HG02943 (cell line): ENCODE results near the gene HOXA7.

Experiments used
- ATAC-seq: cut with Tn5 transposase; IDR thresholded peaks from one replicate; pipeline ENCODE4 v1.9.1; 2021; ENCODE audit warnings: mild to moderate bottlenecking, low read depth, moderate library complexity; ENCODE audit not compliant: unreplicated experiment

Gene HOXA7

GRCh38 chr7:27194002-27194352, 37.5 kb upstream of the HOXA7 start:
- no peak for ATAC-seq

GRCh38 chr7:27193335-27194001, 37.0 kb upstream of the HOXA7 start:
- ATAC-seq: no peak

- no peak for ATAC-seq
These were observed 36.3 kb upstream of the HOXA7 start for GRCh38 chr7:27192546-27193334.

- no peak for ATAC-seq
These were observed 35.5 kb upstream of the HOXA7 start for GRCh38 chr7:27191833-27192545.

- ATAC-seq: no peak
These were observed 34.8 kb upstream of the HOXA7 start for GRCh38 chr7:27191161-27191731.

GRCh38 chr7:27189997-27190748, 33.7 kb upstream of the HOXA7 start:
- ATAC-seq: no peak

GRCh38 chr7:27189295-27189996, 33.0 kb upstream of the HOXA7 start:
- ATAC-seq: no peak

GRCh38 chr7:27188386-27189294, 32.2 kb upstream of the HOXA7 start:
- no peak for ATAC-seq

GRCh38 chr7:27187475-27188385, 31.3 kb upstream of the HOXA7 start:
- ATAC-seq: no peak

GRCh38 chr7:27186668-27187474, 30.4 kb upstream of the HOXA7 start:
- no peak for ATAC-seq

- no peak for ATAC-seq
These were observed 29.6 kb upstream of the HOXA7 start for GRCh38 chr7:27185854-27186667.

- no peak for ATAC-seq
These were observed 28.8 kb upstream of the HOXA7 start, which contains the start of gene HOXA11 for GRCh38 chr7:27185013-27185853. HOXA11 (minus strand) TSS chr7:27185232; CDS start chr7:27185144, 88 bp downstream.

GRCh38 chr7:27184337-27185012, 28.0 kb upstream of the HOXA7 start:
- ATAC-seq: no peak

GRCh38 chr7:27183682-27184336, 27.3 kb upstream of the HOXA7 start:
- ATAC-seq: no peak
